HG03060 (cell line): Measurements from ENCODE around the gene GIGYF2.
"Not testable (repeated sequence)": the region's sequence is repeated elsewhere in the genome, so short reads cannot be mapped to it uniquely, and the experiment has no call there.

ENCODE experiments used
- ATAC-seq: cut with Tn5 transposase; IDR thresholded peaks from one replicate; pipeline ENCODE4 v1.9.1; 2021; ENCODE audit warnings: low read depth, moderate number of reproducible peaks; ENCODE audit not compliant: unreplicated experiment

The GIGYF2 gene, protein sequence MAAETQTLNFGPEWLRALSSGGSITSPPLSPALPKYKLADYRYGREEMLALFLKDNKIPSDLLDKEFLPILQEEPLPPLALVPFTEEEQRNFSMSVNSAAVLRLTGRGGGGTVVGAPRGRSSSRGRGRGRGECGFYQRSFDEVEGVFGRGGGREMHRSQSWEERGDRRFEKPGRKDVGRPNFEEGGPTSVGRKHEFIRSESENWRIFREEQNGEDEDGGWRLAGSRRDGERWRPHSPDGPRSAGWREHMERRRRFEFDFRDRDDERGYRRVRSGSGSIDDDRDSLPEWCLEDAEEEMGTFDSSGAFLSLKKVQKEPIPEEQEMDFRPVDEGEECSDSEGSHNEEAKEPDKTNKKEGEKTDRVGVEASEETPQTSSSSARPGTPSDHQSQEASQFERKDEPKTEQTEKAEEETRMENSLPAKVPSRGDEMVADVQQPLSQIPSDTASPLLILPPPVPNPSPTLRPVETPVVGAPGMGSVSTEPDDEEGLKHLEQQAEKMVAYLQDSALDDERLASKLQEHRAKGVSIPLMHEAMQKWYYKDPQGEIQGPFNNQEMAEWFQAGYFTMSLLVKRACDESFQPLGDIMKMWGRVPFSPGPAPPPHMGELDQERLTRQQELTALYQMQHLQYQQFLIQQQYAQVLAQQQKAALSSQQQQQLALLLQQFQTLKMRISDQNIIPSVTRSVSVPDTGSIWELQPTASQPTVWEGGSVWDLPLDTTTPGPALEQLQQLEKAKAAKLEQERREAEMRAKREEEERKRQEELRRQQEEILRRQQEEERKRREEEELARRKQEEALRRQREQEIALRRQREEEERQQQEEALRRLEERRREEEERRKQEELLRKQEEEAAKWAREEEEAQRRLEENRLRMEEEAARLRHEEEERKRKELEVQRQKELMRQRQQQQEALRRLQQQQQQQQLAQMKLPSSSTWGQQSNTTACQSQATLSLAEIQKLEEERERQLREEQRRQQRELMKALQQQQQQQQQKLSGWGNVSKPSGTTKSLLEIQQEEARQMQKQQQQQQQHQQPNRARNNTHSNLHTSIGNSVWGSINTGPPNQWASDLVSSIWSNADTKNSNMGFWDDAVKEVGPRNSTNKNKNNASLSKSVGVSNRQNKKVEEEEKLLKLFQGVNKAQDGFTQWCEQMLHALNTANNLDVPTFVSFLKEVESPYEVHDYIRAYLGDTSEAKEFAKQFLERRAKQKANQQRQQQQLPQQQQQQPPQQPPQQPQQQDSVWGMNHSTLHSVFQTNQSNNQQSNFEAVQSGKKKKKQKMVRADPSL (N-terminal part only)

DNA sequence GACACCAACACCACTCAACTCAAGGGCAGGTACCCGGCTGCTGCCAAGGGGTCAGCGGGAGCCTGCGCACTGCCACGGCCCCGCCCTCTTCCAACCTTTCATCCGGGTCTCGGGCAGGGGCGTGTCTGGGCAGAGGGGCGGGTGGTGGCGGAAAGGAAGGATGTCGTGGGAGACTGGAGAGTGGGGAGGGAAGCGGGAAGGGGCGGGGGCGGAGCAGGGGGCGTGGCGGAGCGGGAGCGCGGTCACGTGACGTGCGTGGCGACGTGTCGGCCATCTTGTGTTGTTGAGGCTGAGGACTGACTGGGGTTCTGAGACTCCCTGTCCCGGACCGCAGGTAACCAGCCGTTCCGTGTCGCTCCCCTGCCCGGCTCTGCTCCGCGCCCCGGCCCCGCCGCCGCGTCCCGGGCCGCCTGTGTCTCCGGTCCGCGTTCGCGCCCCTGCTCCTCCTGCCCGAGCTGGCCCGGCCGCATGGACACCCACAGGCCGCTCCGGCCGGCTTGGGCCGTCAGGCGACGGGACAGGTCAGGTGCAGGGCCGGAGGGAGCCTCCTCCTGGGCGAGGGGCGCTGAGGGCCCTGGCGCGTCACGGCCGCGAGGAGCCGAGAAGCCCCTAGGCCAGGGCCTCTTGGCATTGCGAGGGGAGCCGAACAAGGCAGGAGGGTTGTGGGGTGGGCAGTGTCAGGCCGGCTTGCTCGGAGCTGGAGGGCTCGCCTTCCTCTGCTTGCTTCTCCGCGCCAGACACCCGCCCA, at the start of gene GIGYF2:
Gene GIGYF2 (plus strand): TSS at position 273 of the 748 bp plus-strand sequence. CDS start 37,867 bp downstream, outside the sequence.
- ATAC-seq: peak; percentile 53

DNA sequence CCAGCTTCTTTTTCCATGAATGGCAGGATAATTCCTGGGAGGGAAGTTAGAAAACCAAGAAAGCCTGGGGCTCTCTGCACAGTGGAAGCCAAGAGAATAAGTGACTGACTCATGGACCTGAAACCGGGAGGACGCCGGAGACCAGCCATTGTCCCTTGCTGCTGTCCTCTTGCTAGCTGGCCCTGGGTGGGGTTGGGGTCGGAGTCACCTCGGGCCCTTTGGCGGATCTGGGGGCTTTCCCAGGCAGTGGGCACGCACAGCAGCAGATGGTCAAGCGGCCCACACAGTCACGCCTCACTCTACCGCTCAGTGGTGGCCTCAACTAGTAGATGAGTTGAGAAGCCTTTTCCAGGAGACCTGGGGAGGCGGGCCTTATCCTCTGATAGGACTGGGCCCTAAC, 48.1 kb upstream of the GIGYF2 start:
- no peak for ATAC-seq

DNA sequence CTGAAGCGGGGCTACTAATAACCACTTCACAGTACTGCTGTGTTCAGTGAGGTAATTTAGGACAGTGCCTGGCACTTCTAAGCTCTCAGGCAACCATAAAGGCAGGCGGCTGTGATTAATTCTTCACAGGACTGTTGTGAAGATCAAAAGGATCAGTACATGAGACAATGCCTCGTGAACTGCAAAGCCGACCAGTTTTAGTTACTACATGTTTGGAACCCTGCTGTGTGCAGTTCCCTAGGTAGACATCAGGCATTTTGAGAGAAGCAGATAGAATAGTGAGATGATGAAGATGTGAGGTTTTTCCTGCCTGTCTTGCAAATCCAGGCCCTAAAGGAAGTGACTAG, 44.7 kb upstream of the GIGYF2 start:
- no peak for ATAC-seq

DNA sequence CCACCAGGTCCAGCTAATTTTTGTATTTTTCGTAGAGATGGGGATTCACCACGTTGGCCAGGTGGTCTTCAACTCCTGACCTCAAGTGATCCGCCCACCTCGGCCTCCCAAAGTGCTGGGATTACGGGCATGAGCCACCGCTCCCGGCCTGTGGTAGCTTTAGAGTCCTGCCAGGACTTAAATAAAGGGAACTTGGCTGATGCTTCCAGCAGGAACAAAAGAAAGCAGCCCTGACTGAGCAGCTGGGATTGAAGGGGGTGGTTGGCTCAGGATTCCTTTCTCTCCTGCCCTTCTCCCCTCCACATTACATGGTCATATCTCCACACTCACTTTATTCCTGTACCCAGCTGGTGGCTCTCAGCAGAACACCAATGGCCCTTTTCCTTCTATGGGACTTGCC, 43.7 kb upstream of the GIGYF2 start:
- ATAC-seq: no peak

DNA sequence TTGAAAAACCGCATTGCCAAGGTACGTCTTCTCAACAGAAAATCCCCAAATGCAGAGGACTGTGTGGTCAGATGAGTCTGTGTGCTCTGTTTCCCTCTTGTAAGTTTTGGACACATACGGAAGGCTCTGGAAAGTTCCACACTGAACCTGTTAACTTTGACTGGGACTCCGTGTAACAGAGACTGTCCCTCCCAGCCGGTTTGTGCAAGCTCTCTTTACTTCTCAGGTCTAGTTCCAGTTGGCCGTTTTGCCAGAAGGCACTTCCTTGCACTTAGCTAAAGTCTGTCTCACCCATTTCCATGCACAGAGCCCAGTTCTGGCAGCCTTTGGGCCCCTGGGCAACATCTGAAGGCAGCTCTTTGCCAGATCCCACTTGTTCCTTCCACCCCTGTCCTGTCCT, 41.7 kb upstream of the GIGYF2 start:
- ATAC-seq: no peak

DNA sequence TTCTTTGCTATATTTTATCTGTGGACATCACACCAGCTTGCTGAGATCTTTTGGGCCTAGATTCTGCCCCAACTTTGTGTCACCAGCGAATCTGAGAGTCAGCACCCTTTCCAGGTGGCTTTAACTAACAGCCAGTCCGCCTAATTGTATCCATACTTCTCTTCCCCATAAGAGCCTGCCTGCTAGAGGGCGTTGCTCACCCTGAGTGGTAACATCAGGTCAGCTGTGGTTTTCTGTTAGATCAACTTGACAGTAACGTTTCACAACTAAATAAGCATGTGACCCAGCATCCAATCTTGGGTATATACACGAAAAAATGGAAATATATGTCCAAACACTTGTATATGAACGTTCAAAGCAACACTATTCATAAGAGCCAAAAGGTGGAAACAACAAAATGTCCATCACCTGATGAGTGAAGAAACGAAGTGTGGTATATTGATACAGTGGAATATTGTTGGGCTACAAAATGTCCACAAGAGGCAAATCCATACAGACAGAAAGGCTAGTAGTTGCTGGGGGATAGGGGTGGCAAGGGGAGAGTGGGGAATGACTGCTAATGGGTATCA, 38.8 kb upstream of the GIGYF2 start:
- ATAC-seq: no peak

DNA sequence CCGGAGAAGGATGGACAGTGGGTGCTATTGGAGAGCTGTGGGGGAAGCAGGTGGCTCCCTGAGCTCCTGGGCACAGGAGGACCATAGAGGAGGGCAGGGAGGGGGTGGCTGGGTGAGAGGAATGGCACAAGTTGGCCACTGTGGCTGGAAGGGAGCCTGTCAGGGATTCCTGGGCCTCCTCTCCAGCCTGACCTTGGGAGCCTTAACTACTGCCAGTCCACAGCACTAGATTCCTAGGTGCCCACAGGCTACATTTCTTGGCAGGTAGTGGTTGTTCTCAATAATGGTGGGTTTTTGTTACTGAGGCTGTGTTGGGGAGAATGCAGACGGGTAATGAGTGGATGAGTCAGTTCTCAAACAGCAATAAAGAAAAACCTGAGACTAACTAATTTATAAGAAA, 37.8 kb upstream of the GIGYF2 start:
- ATAC-seq: no peak

DNA sequence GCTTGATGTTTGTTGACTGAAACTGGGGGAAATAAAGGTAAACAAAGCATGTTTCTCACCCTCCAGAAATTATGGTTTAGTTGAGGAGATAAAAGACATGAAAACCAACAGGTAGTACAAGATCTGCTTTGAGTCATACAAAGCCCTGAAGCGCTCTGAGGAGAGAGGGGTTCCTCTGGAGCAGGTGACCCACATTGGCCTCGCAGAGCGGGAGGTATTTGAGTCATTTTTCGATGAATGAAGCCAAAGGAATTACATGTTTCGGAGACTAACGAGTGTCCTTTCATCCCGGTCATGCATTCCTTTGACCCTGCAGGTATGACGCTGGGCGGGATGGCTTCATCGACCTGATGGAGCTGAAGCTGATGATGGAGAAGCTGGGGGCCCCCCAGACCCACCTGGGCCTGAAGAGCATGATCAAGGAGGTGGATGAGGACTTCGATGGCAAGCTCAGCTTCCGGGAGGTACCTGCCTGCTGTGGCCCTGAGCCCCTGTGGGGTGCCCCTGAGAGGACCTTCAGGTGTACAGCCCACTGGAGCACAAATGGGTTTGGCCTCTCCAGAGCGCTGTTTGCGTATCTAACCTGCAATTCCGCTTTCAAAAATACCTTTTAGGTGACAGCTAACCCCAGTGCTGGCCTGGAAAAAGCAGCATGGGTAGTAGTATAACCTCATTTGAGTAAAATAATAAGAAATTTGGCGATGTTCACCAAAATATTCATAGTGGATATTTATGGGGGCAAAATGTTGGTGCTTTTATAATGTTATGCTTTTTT, 34.5 kb upstream of the GIGYF2 start:
- ATAC-seq: no peak

DNA sequence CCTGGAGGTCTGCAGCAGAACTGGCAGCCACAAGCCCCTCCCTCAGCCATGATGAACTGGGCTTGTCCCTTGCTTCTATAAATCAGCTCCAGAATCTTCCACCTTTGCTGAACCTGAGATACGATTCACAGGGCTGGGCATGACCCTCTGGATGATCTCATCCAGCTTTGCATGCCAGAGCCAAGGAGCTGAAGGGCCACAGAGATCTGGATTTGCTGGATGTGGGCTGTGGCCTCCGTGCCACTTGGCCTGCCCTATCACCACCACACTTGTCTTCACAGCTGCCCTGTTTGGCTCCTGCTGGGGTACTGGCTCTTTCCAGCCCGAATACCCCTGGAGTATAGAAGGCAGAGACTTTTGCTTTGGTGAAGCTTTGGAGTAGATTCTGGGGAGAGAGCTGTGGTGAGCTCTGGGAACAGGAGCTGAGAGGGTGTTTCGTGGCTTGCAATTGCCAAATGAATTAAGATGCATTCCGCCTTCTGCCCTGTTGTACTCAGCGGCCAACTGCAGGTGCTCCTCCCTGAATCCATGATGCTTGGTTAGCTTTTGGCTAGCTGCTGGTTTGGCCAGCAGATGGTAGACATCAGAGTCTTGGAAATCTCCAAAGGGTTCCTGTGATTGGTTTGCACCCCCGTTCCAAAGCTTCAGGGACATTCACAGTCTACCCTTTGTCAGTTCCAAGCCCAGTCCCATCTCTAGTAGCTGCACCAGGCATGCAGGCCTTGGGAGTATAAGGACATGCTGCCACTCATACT, 30.9 kb upstream of the GIGYF2 start:
- no peak for ATAC-seq

DNA sequence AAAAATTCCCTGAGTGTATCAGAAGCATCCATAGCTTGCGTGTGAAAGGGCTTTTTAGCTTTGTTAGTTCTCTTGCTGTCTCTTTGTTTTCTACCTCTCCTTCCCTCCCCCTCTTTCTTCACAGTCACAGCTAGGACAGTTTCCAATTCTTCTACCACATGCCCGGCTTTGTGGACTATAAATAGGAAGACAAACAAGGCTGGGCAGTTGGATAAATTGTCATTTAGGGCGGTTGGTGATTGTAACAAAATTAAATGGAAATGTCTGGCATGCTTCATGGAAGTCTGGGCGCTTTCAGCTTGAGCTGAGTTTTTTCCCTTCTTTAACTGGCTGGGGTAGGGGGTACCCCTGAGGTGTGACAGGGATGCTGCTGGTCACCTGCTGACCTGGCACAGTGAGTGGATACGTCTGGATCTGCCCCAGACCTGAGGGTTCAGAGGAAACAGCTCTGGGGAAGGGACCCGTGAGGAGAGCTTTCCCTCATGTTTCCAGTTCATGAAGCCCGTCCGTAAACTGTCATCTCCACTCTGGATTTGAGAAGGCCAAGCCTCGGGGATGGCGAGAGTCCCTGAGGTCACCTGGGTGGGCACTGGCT, 29.0 kb upstream of the GIGYF2 start:
- ATAC-seq: no peak

DNA sequence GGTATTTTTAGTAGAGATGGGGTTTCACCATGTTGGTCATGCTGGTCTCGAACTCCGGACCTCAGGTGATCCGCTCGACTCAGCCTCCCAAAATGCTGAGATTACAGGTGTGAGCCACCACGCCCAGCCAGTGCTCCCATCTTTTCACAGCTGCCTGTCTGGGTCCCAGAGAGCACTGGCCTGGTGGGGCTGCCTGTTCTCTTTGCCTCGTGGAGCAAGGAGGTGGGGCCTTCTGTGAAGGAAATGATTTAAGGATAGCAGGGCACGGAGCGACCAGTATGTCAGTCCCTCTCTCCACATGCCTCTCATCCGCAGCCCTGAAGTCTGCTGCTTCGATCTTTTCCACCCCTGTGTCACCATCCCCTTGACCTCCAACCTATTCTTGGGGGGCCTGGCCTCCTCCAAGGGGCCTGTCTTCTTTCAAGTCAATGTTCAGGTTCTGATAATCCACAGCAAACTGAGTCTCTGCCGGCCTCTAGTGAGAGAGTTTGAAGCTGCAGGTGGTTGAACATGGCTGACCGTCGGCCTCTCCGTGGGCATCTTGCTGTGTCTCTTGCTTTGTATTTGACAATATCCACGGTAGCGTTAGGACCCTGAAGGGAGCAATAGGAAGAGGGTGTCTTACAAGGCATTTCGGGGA, 28.2 kb upstream of the GIGYF2 start:
- ATAC-seq: no peak

DNA sequence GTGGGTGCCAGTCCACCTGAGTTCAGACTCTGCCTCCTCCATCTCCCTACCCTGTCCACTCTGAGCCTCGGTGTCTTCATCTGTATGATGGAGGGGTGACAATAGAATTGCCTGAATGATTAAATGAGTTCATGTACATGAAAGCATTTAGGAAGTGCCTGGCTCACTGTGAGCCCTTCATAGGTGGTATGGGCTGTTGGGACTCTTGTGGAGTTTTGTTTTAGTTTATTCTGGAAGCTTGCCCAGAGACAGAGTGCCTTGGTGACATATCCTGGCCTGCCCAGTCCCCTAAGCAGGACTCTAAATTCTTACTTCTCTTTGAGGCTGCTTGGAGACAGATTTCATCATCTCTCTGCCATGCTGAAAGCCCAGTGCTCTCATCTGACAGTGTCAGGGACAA, 24.5 kb upstream of the GIGYF2 start:
- no peak for ATAC-seq

DNA sequence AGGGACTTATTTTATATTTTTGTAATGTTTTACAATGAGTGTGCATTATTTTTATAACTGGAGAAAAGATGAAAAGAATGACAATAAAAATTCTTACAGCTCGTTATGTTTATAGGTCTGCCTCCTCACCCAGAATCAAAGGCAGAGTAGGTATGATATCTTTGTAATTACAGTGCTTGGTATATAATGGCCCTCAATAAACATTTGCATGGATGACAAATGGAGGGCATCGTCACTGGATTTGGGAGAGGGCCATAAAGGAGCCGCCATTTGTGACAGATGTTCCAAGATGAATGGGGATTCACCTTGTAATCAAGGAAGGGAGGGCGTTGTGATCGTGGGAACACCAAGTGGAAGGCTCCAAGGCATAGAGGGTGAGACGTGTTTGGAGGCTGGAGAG, 22.6 kb upstream of the GIGYF2 start:
- ATAC-seq: no peak

DNA sequence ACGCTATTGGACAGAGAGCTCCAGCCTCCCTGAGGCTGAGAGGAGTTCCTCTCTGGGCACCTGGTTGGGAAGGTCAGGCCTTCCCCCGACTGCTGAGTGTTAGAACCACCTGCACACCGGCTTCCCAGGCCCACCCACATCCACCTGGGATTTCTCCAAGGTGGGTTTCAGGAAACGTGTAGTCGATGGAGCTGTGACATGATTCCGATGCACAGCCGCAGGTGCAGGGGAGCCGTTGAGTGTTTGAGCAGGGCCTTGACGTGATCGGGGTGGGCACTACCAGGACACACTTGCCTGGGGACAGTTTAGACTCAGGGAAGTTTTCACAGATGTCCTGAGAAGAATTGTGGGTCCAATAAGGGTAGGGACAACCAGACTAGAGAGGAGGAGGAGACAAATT, 21.8 kb upstream of the GIGYF2 start:
- ATAC-seq: no peak

DNA sequence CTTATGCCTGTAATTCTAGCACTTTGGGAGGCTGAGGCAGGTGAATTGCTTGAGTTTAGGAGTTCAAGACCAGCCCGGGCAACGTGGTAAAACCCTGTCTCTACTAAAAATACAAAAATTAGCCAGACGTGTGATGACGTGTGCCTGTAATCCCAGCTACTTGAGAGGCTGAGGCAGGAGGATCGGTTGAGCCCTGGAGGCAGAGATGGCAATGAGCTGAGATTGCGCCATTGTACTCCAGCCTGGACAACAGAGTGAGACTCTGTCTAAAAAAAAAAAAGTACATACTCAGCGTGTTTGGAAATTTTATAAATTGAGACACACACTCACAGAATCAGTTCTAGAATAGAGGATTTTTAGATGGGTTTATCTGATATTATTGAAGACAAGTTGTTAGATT, 17.1 kb upstream of the GIGYF2 start:
- no peak for ATAC-seq

DNA sequence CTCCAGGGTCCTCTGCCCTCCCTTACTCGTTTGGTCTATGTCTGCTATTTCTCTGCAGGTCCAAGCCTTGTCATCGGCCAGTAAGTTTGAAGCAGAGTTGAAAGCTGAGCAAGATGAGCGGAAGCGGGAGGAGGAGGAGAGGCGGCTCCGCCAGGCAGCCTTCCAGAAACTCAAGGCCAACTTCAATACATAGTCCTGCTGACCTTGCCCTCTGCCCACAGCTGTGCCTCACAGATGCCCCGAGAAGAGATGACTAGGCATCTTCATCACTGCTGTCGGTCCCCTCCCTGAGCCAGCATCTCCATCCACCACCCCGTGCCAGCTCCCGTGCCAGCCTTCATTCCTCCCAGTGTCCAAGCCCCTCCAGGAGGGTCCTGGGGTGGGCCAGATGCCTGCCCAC, 15.6 kb upstream of the GIGYF2 start:
- no peak for ATAC-seq

DNA sequence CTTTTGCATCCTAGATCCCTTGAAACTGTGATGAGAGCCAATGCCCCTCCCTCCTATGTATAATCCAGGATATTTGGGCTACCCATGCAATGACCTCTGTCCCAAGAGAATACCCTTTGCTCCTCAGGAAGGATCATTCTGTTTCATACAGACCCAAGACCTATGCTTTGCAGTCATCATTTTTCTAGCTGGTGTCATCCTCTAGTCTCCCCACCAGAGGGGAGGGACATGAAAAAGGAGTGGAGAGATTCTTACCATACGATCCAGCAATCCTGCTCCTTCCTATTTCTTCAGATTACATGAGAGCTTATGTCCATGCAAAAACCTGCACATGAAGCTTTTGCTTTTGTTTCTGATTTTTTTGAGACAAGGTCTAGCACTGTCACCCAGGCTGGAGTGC, 13.8 kb upstream of the GIGYF2 start:
- no peak for ATAC-seq

DNA sequence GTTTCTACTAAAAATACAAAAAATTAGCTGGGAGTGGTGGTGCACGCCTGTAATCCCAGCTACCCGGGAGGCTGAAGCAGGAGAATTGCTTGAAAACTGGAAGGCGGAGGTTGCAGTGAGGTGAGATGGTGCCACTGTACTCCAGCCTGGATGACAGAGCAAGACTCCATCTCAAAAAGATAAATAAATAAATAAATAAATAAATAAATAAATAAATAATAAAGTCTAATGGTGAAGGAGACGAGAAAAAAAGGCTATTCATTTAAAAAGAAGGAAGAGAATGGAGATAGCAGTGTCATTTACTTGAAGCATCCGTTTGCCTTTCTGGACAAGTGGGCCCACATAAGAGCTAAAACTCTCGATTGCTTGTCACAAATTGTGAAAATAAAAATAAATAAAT, 11.7 kb upstream of the GIGYF2 start:
- not testable (repeated sequence) for ATAC-seq
